Measurements from ENCODE around the gene CDHR5. TPM values are rescaled to one million over a fixed set of nuclear protein-coding genes. Genes with fewer than 3 reads are reported as not detected.

The CDHR5 gene
- total and polyA plus RNA-seq, 10 donors = 0.02 to 0.16 (median 0.03) TPM; not detected in 7

GRCh38 chr11:608791-609251 lies 15.9 kb downstream of the CDHR5 start:
- 66 to 87% (median 75%) methylated on average over 23 to 28 of the region's 28 CpGs for WGBS, 5 donors
- peaks cover 4 to 100% (median 95%) of the 10 kb centered on the region in 6 donors for H3K36me3 ChIP-seq
- no peak for DNase-seq
- intact Hi-C loops (cut with DNase I; ENCODE audit: low total_unique reads) = no loop called here
- H3K9me3 ChIP-seq = no peaks in the 10 kb centered on the region
- TF ChIP-seq POLR2AphosphoS5 (IDR thresholded peaks at IDR 0.05) (peak; percentile 53 to 81 (median 68)), POLR2A (IDR thresholded peaks at IDR 0.05) (no peak), CTCF (IDR thresholded peaks at IDR 0.05 in 8 of 11, conservative IDR thresholded peaks at IDR 0.05 in 3 of 11) (no peak)
- H3K4me1 ChIP-seq = peaks cover 2 to 43% (median 26%) of the 10 kb centered on the region in 6 donors
- H3K27ac ChIP-seq = peak overlapping the region in 5 of 8 donors; percentile 33 to 56 (median 49)
- peak overlapping the region in 1 of 8 donors; percentile 3 for H3K4me3 ChIP-seq
- H3K27me3 ChIP-seq (replicated peaks in 1 of 7) = no peaks in the 10 kb centered on the region

- peak overlapping the region in 5 of 8 donors; percentile 33 to 56 (median 49) for H3K27ac ChIP-seq
- 76 to 94% (median 84%) methylated on average over 33 to 45 of the region's 45 CpGs for WGBS, 5 donors
- H3K4me3 ChIP-seq = peak overlapping the region in 1 of 8 donors; percentile 3
- H3K36me3 ChIP-seq = peaks cover 4 to 100% (median 98%) of the 10 kb centered on the region in 6 donors
- no peaks in the 10 kb centered on the region for H3K27me3 ChIP-seq (replicated peaks in 1 of 7)
- DNase-seq = no peak
- intact Hi-C loops (cut with DNase I; ENCODE audit: low total_unique reads) = no loop called here
- H3K4me1 ChIP-seq = peaks cover 0 to 36% (median 19%) of the 10 kb centered on the region in 6 donors
- H3K9me3 ChIP-seq = no peaks in the 10 kb centered on the region
- TF ChIP-seq POLR2AphosphoS5 (IDR thresholded peaks at IDR 0.05) = peak in 2 of 3 donors; percentile 47 to 62
- TF ChIP-seq CTCF (IDR thresholded peaks at IDR 0.05 in 8 of 11, conservative IDR thresholded peaks at IDR 0.05 in 3 of 11) = no peak
These were observed 16.6 kb downstream of the CDHR5 start for GRCh38 chr11:607971-608659.

- H3K27ac ChIP-seq = no peak overlapping the region
- intact Hi-C loops (cut with DNase I; ENCODE audit: low total_unique reads) = no loop called here
- H3K36me3 ChIP-seq = peaks cover 3 to 100% (median 98%) of the 10 kb centered on the region in 6 donors
- H3K27me3 ChIP-seq (replicated peaks in 1 of 7) = no peaks in the 10 kb centered on the region
- no peak for DNase-seq
- peaks cover 0 to 27% (median 12%) of the 10 kb centered on the region in 6 donors for H3K4me1 ChIP-seq
- H3K4me3 ChIP-seq = no peak overlapping the region
- 92 to 95% (median 94%) methylated on average over 27 to 35 of the region's 35 CpGs for WGBS, 5 donors
- TF ChIP-seq POLR2A (IDR thresholded peaks at IDR 0.05) (no peak), POLR2AphosphoS5 (IDR thresholded peaks at IDR 0.05) (peak in 2 of 3 donors; percentile 8 to 35)
- H3K9me3 ChIP-seq = no peaks in the 10 kb centered on the region
These were observed 17.6 kb downstream of the CDHR5 start for GRCh38 chr11:607020-607780.

- Histone ChIP-seq H3K9me3 (no peaks in the 10 kb centered on the region), H3K4me3 (no peak overlapping the region), H3K36me3 (peaks cover 0 to 100% (median 98%) of the 10 kb centered on the region in 6 donors), H3K27ac (peak overlapping the region in 3 of 8 donors; percentile 14 to 33 (median 30)), H3K4me1 (peaks cover 0 to 21% (median 11%) of the 10 kb centered on the region in 6 donors), H3K27me3 (replicated peaks in 1 of 7) (no peaks in the 10 kb centered on the region)
- 64 to 87% (median 76%) methylated on average over 7 to 19 of the region's 19 CpGs for WGBS, 5 donors
- peak in 2 of 3 donors; percentile 53 to 62 for TF ChIP-seq POLR2AphosphoS5 (IDR thresholded peaks at IDR 0.05)
- no peak for TF ChIP-seq POLR2A (IDR thresholded peaks at IDR 0.05)
- no peak for TF ChIP-seq CTCF (IDR thresholded peaks at IDR 0.05 in 8 of 11, conservative IDR thresholded peaks at IDR 0.05 in 3 of 11)
- no peak for DNase-seq
- intact Hi-C loops (cut with DNase I; ENCODE audit: low total_unique reads) = no loop called here
These were observed 18.5 kb downstream of the CDHR5 start for GRCh38 chr11:606245-606644.
